ENCODE measurements around the gene SPSB3.

SPSB3 gene

GRCh38 chr16:1763521-1764511 lies 18.6 kb downstream of the SPSB3 start:
- no peak for DNase-seq (ENCODE audit: low read depth)

GRCh38 chr16:1762879-1763520 lies 19.4 kb downstream of the SPSB3 start:
- DNase-seq (ENCODE audit: low read depth), result no peak

GRCh38 chr16:1762196-1762878 lies 20.0 kb downstream of the SPSB3 start:
- no peak for DNase-seq (ENCODE audit: low read depth)

DNA sequence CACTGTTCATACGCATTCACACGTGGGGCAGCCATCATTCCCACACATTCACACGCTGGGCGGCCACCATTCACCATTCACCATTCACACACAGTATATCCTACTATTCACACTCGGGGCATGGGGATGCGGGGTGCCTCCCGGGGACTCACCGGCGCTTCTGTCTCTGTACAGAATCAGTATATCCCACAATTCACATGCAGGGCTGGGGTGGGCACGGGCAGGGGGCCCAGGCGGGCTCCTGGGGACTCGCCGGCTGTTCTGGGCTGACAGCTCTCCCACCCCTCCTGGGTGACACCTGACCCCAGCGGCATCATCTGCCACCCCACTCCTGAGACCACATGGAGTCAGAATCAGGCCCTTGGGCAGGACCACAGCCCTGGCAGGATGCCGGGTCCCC lies 20.6 kb downstream of the SPSB3 start:
- no peak for DNase-seq (ENCODE audit: low read depth)

DNA sequence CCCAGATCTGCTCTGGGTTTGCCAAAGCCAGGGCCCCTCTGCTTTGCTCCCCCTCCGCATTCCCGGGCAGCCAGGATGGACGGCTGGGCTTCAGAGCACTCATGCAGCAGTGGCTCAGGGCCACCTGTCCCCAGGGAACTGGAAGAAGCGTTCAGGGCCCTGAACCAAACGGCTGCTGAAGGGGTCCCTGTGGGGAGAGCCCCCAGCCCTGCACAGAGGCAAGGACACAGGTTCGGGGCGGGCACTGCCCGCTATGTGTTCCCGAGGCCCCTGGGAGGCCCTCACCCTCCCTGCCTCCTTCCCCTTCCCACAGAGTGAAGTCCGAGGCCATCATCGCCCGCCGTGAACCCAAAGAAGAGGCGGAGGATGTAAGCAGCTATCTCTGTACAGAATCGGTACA lies 21.5 kb downstream of the SPSB3 start:
- no peak for DNase-seq (ENCODE audit: low read depth)

DNA sequence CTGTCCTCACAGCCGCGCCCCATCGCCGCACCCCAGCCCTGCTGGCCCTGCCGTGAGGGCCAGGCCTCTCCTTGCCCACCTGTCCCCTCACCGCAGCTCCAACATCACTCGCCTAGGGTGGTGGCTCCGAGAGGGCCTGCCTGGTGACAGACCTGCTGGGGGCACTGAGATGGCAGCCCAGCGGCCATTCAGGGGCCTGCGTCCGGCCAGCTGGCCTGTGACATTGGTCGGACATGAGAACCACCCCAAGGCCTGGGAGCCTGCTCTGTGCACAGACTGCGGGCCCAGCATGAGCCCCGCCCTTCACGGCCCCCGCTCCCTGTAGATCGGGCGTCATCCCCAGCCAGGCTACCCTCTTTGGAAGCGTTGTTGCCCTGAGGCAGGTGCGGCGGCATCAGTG lies 22.9 kb downstream of the SPSB3 start:
- no peak for DNase-seq (ENCODE audit: low read depth)

DNA sequence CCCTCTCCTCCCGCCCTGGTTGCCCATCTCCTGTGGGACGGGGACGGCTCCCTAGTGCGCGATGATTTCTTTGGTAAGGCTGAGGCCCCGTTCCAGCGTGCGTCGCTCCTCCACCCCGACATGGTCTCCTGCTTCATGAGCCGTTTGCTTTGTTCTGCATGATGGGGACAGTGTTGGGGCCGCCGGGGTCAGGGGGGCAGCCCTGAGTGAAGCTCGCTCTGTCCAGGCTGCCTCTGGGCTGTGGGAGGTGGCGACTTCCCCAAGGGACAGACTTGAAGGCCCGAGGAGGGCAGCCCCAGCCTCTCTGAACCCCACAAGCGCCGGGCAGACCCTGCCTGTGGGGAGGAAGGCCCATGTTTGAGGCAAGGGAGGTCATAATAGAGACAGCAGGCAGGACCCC lies 23.4 kb downstream of the SPSB3 start:
- DNase-seq (ENCODE audit: low read depth), result no peak

GRCh38 chr16:1757714-1758461 lies 24.5 kb downstream of the SPSB3 start:
- DNase-seq (ENCODE audit: low read depth), result no peak

GRCh38 chr16:1754204-1754603 lies 28.2 kb downstream of the SPSB3 start:
- no peak for DNase-seq (ENCODE audit: low read depth)

DNA sequence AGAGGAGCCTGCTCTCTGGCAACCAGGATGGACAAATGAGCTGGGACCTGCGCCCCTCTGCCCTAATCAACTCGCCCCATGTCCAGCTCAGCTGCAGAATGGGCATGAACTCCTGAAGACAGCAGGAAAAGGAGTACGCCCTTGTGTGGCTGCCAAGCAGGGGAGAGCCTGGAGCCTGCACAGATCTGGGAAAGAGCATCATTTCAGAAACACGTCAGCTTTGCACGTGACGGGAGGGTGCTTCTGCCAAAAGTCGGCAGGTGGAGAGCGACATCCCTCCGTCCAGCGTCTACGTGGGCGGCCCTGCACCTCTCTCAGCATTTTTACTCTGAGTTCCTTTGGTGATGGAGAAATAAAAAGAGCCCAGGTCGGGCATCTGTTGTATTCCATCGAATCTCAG lies 29.5 kb downstream of the SPSB3 start:
- no peak for DNase-seq (ENCODE audit: low read depth)

- no peak for DNase-seq (ENCODE audit: low read depth)
These were observed 30.4 kb downstream of the SPSB3 start for GRCh38 chr16:1751946-1752345.

DNA sequence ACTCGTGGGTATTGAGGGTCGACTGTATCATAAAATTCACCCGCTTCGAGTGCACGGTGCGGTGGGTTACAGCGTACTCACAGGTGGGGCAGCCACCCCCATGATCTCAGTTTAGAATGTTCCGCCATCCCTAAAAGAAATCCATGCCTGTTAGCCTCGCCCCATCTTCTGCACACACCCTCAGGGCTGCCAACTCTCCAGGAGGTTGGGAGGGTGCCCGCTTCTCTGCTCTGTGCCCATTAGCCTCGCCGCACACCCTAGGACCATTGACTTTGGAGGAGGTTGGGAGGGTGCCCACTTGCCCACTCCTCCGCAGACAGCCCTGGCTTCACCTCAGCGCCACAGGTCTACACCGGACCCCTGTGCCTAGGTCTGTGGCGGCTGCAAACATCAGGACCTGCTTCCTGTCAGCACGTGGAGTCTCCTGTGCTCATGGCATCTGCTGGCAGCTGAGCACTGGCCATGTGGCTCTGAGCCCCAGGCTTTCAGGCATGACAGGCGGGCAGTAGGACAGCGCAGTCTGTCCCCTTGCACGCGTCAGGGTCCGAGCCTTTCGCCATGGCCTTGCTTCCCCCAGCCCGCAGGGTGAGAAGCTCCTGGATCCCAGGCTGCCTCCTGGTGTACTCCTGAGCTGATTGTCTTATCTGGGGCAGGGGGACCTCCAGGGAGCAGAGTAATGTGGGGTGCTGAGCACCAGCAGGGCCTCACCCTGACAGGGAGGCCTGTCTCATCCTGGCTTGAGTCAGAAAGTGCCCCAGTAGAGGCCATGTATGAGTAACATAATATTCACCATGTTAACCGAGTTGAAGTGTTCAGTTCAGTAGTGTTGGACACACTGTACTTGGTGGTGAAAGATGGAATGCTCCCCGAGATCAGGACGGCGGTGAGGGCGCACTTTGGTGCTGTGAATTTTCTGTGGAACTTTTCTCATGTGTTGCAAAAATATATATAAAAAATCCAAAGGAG lies 32.9 kb downstream of the SPSB3 start:
- DNase-seq (ENCODE audit: low read depth), result no peak

DNA sequence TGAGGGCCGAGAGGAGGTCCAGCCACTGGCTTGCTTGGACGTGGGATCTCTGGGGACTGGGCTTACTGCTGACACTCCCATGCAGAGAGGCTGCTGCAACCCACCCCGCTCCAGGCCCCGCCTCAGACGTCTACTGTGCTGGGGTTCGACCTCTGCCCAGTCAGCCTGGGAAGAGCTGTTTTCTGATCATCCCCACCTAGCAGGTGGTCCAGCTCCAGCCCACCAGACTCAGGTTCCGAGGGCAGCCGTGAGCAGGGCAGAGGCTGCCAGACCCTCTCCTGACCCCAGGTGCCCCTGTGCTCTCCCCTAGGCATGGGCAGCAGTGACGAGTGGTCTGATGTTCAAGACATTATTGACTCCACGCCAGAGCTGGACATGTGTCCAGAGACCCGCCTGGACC lies 34.4 kb downstream of the SPSB3 start:
- no peak for DNase-seq (ENCODE audit: low read depth)

GRCh38 chr16:1746693-1747195 lies 35.6 kb downstream of the SPSB3 start:
- DNase-seq (ENCODE audit: low read depth), result peak; percentile 24

GRCh38 chr16:1745900-1746692 lies 36.3 kb downstream of the SPSB3 start:
- peak; percentile 56 for DNase-seq (ENCODE audit: low read depth)

GRCh38 chr16:1745181-1745899 lies 37.0 kb downstream of the SPSB3 start:
- DNase-seq (ENCODE audit: low read depth), result peak; percentile 38

DNA sequence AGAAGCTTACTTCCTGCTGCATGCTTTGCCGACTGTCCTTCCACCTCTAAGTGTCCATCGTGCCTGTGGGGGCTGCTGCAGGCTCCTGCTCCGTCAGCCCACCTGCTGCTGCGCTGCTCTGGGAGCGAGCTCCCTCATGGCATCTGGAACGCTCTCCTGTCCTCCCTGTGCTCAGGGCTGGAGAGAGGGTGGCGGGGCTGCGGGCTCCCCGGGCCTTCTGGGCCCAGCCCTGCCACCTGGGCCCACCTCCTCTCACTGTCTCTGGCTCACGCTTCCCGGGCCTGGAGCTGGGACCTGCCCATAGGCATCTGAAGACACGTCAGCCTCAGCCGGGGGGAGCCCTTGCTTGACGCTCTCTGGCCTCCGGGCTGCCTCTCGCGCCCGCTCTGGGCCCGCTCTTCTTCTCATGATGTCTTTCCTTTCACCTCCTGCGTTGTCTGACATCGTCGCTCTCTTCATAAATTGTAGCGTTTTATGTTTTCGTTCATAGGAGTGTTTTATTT lies 38.0 kb downstream of the SPSB3 start:
- no peak for DNase-seq (ENCODE audit: low read depth)

DNA sequence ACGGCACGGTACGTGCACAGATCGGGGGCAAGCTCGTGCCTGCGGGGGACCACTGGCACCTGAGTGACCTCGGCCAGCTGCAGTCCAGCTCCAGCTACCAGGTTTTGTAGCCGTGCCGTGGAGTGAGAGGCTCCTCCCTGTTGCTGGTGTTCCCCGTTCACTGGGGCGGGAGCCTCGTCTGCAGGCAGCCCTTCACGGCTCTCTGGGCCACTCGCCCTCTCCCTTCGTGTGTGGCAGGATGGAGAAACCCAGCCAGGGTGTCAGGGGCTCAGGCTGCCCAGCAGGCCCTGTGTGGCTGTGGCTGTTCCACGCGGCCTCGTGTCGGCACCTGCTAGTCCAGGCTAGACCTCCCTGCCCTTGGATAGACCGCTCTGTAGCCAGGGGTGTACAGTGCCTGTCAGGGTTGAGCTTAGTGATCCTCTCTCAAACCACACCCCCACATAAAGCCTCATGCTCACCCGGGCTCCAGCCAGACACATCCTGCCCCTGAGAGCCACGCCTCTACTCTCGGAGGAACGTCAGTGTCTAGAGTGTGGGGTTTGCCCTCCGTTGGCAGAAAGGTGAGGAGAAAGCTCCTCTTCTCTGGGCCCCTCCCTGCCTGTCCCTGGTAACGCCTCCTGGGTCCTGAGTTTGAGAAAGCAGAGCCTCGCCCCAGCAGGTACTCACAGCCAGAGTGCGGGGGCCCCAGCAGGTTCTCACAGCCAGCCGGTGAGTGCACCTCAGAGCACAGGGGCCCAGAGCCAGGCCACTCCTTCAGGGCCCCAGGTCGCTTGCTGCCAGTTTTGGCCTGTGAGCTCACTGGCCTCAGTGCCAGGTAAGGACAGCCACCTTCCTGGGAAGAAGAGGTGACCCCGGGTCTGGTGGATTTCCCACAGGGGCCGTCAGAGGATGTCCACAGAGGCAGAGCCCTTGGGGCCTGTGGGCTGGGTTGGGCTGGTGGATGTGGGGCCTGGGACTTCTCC lies 38.7 kb downstream of the SPSB3 start:
- DNase-seq (ENCODE audit: low read depth), result no peak
